Peyer's patch (tissue), 4 donors: ENCODE data around the gene POLR1D. TPM values are rescaled to one million over a fixed set of nuclear protein-coding genes. Genes with fewer than 3 reads are reported as not detected.

Experiments
- DNase-seq, 3 donors: peaks; one replicate each; pipeline ENCODE4 v3.0.0-alpha.2; 2017 to 2019
- H3K27ac ChIP-seq, 4 donors: fragments of 200-600 bp; sonication (generic); one replicate each; pipeline ENCODE4 v1.5.1; 2016 to 2019
- H3K27me3 ChIP-seq, 2 donors: fragments of 200-600 bp; sonication (generic); one replicate each; pipeline ENCODE4 v1.5.1; 2019
- H3K36me3 ChIP-seq, 3 donors: fragments of 200-600 bp; sonication (generic); one replicate each; pipeline ENCODE4 v1.5.1; 2016 to 2019
- H3K4me1 ChIP-seq, 4 donors: fragments of 200-600 bp; sonication (generic); one replicate each; pipeline ENCODE4 v1.5.1; 2016 to 2019
- H3K4me3 ChIP-seq, 4 donors: fragments of 200-600 bp; sonication (generic); 1 replicate in 3 of 4; 2 replicates in 1 of 4; pipeline ENCODE4 v1.5.1; 2016 to 2019; ENCODE audit warnings: mild to moderate bottlenecking in 1 of 4
- H3K9me3 ChIP-seq, 4 donors: fragments of 200-600 bp; sonication (generic); one replicate each; pipeline ENCODE4 v1.5.1; 2016 to 2019; ENCODE audit warnings: mild to moderate bottlenecking in 1 of 4
- CTCF ChIP-seq, 6 experiments: fragments of 450-650 bp in 4 of 6; fragments of 200-600 bp in 2 of 6; sonication (generic) in 1 of 6; IDR thresholded peaks; one replicate each; pipeline ENCODE4 v1.5.1; 2017 to 2019; ENCODE audit warnings: antibody characterized with exemption in 6 of 6, mild to moderate bottlenecking in 3 of 6, moderate library complexity in 1 of 6
- POLR2A ChIP-seq, 2 donors: fragments of 450-650 bp; IDR thresholded peaks; one replicate each; pipeline ENCODE4 v1.5.1; 2017; ENCODE audit warnings: antibody characterized with exemption in 2 of 2, mild to moderate bottlenecking in 2 of 2, moderate library complexity in 2 of 2
- total RNA-seq, 4 donors: library from RNA; depleted of rRNA; stranded (reverse); fragments of >200 nt; gene quantifications; one replicate each; pipeline ENCODE4 v1.1.0, GENCODE V29; 2016

Gene POLR1D
- total RNA-seq, 4 donors from 2014 or later = 83.3 to 104 (median 90.5) TPM

GRCh38 chr13:27601803-27602202 lies 19.9 kb upstream of the POLR1D start:
- no peak for DNase-seq
- Histone ChIP-seq H3K4me3 (no peak overlapping the region), H3K27me3 (no peaks in the 10 kb centered on the region), H3K4me1 (peaks cover 0 to 10% (median 0%) of the 10 kb centered on the region in 4 donors), H3K9me3 (no peaks in the 10 kb centered on the region), H3K36me3 (no peaks in the 10 kb centered on the region), H3K27ac (no peak overlapping the region)
- TF ChIP-seq CTCF (IDR thresholded peaks at IDR 0.05) = no peak
- TF ChIP-seq POLR2A (IDR thresholded peaks at IDR 0.05) = no peak

- Histone ChIP-seq H3K4me3 (no peak overlapping the region), H3K9me3 (no peaks in the 10 kb centered on the region), H3K4me1 (peaks cover 0 to 24% (median 0%) of the 10 kb centered on the region in 4 donors), H3K27me3 (no peaks in the 10 kb centered on the region), H3K36me3 (no peaks in the 10 kb centered on the region), H3K27ac (no peak overlapping the region)
- no peak for DNase-seq
- TF ChIP-seq POLR2A (IDR thresholded peaks at IDR 0.05) = no peak
- TF ChIP-seq CTCF (IDR thresholded peaks at IDR 0.05) = no peak
Observed at GRCh38 chr13:27605099-27605498, 16.6 kb upstream of the POLR1D start.

GRCh38 chr13:27605610-27606200 lies 16.0 kb upstream of the POLR1D start:
- no peaks in the 10 kb centered on the region for H3K36me3 ChIP-seq
- H3K4me1 ChIP-seq = peaks cover 0 to 24% (median 0%) of the 10 kb centered on the region in 4 donors
- TF ChIP-seq CTCF (IDR thresholded peaks at IDR 0.05) = no peak
- TF ChIP-seq POLR2A (IDR thresholded peaks at IDR 0.05) = no peak
- H3K4me3 ChIP-seq = no peak overlapping the region
- H3K27ac ChIP-seq = no peak overlapping the region
- H3K9me3 ChIP-seq = no peaks in the 10 kb centered on the region
- DNase-seq = no peak
- no peaks in the 10 kb centered on the region for H3K27me3 ChIP-seq

GRCh38 chr13:27607125-27607524 lies 14.6 kb upstream of the POLR1D start:
- Histone ChIP-seq H3K4me3 (no peak overlapping the region), H3K27ac (peak overlapping the region in 1 of 4 donors; percentile 55), H3K36me3 (no peaks in the 10 kb centered on the region), H3K9me3 (no peaks in the 10 kb centered on the region), H3K27me3 (no peaks in the 10 kb centered on the region), H3K4me1 (peaks cover 0 to 24% (median 0%) of the 10 kb centered on the region in 4 donors)
- peak in 1 of 3 donors; percentile 65 for DNase-seq
- TF ChIP-seq CTCF (IDR thresholded peaks at IDR 0.05) (no peak), POLR2A (IDR thresholded peaks at IDR 0.05) (no peak)

- DNase-seq = no peak
- H3K9me3 ChIP-seq = no peaks in the 10 kb centered on the region
- H3K27me3 ChIP-seq = no peaks in the 10 kb centered on the region
- H3K27ac ChIP-seq = peak overlapping the region in 1 of 4 donors; percentile 60
- peak overlapping the region in 1 of 4 donors; percentile 11 for H3K4me3 ChIP-seq
- H3K4me1 ChIP-seq = peaks cover 0 to 3% (median under 1%) of the 10 kb centered on the region in 4 donors
- TF ChIP-seq CTCF (IDR thresholded peaks at IDR 0.05) (no peak), POLR2A (IDR thresholded peaks at IDR 0.05) (no peak)
- H3K36me3 ChIP-seq = peaks cover 0 to 6% (median 0%) of the 10 kb centered on the region in 3 donors
Observed at GRCh38 chr13:27613628-27614027, 8.1 kb upstream of the POLR1D start.
